Nasal cavity respiratory epithelium epithelial cell of viscerocranial mucosa (primary cell): ENCODE measurements around the gene ZNF416. TPM values are rescaled to one million over a fixed set of nuclear protein-coding genes. Genes with fewer than 3 reads are reported as not detected.

Experiments
- total RNA-seq: library from RNA; depleted of rRNA; stranded (reverse); fragments of >200 nt; gene quantifications from 2 replicates; pipeline ENCODE4 v1.2.3, GENCODE V29; 2014

Gene ZNF416
- 8.5 and 12.5 TPM in 2 replicates for total RNA-seq

GRCh38 chr19:57578487-57579205 lies at the start of gene ZNF416:
TSS of gene ZNF416 (minus strand) at chr19:57578911. CDS start at chr19:57578704, 207 bp downstream.

GRCh38 chr19:57613941-57614743 lies 35.4 kb upstream of the ZNF416 start, which contains the start of gene ZNF134:
TSS of gene ZNF134 (plus strand) at chr19:57614242. CDS start at chr19:57619469, 5,227 bp downstream.

DNA sequence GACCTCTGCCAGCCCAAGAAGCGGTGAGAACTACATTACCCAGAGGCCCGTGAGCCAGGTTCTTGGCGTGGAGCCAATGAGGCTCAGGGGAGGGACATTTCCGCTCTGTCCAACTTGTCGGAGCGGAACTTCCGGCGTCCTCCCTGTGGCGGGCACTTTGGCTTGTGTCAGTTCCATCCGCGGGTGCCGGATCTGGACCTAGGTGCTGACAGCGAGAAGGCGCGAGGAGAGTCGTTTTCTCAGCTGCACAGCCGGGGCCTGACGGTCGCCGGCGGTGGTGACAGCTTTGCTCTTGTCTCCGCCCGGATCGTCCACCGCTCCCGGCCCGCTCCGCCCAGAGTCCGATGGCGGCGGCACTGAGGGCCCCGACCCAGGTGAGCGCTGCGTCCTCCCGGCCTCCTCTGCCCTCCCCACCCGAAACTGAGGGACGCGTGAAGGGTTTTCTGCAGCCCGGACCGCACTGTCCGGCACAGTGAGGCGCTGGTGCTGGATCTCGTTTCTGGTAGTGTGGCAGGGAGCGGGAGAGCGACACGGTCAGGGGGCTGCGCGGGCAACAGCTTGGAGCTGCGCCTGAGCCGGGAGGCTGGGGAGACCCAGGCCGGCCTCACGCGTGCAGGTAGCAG lies 21.2 kb upstream of the ZNF416 start, which contains the start of gene ZNF530:
Gene ZNF530 (plus strand): TSS at position 125 of the 623 bp plus-strand sequence. CDS start 4,461 bp downstream, outside the sequence.

DNA sequence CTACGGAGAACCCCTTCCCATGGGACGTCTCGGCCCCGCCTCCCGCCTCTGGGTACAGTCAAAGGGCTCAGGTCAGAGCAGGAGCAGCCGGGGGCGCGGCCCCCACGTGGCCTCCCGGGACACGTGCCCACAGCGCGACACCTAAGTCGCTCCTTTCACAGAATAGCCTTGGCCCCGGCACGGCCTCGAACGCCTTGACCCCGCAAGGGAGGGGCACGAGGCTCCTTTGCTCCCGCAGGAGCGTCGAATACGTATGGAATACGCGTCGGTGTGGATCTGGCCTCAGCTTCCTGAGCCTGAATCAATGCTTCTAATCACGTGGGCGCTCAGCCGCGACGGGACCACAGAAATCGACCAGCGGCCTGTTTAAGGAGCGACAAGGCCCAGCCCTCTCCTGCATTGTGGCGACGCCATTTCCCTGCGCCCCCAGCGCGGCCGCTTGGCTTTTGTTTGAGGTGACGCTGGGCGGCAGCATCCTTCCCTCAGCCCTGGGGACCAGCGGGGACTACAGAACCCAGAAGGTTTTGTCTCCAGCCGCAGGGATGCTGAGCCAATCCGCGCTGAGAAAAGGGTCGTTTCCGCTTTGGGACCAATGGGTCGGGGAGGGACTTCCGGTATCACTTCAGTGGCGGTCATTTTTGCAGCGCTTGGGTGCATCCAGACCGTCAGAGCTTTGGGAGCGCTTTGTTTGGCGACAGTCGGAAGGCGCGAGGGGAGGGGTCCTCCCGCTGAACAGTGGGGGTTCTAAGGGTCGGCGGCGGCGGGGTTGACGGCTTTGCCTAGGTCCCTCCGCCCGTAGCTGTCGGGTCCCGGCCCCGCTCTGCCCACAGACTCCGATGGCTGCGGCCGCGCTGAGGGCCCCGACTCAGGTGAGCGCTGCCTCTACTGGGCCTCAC lies 5.1 kb upstream of the ZNF416 start, which contains the start of gene ZIK1:
Gene ZIK1 (plus strand): TSS at position 625 of the 896 bp plus-strand sequence. CDS start 212 bp downstream, at position 837.

DNA sequence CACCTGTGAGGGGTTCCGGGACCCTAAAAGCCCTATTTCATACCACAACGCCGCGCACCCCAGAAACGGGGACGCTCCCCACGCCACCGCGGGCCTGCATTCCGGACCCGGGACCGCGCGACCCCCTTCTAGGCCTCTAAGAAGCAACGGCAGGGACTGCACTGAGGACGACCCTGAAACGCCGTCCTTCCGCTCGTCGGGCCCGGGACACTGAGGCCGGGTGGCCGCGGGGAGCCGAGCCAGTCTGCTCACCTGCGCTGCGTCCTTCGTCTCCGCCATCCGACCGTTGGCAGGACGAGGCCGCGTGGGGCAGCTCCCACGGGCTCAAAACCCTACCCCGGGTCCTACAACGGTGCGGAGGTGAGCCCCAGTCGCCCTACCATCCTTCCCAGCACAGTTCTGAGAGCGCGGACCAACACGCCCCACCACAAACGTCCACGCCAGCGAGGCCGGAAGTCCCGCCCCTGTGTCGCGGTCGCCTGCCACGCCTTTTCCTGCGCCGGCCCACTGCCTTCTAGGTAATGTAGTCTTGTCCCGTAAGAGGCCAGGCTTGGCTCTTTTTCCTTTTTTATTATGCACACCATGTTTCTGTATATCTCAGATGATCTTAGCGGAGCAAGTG lies 19.2 kb downstream of the ZNF416 start, which contains the start of gene ZNF550:
Gene ZNF550 (minus strand): TSS at position 460 of the 622 bp plus-strand sequence. CDS start 181 bp downstream, at position 279.

GRCh38 chr19:57527136-57527881 lies 51.4 kb downstream of the ZNF416 start, which contains the start of gene ZNF549:
TSS of gene ZNF549 (plus strand) at chr19:57527356. CDS start at chr19:57527574, 218 bp downstream.

Other genes with a start within 250 kb of the ZNF416 start
- 13.3 and 15.7 TPM in 2 replicates for gene ZNF304, start 227.6 kb downstream of the ZNF416 start, total RNA-seq
- 9.7 and 19.1 TPM in 2 replicates for gene TRAPPC2B, start 215.4 kb downstream of the ZNF416 start, total RNA-seq
- gene ZNF547, start 215.4 kb downstream of the ZNF416 start, total RNA-seq: 4.8 and 6.5 TPM in 2 replicates
- 28.6 and 29.7 TPM in 2 replicates for gene ZNF548, start 189.1 kb downstream of the ZNF416 start, total RNA-seq
- gene ZNF17, start 167.8 kb downstream of the ZNF416 start, total RNA-seq: 9.6 and 13.6 TPM in 2 replicates
- gene ZNF749, start 143.6 kb downstream of the ZNF416 start, total RNA-seq: 32.5 and 34.0 TPM in 2 replicates
- gene VN1R1, start 121.8 kb downstream of the ZNF416 start, total RNA-seq: 0.78 and 1.0 TPM in 2 replicates
- 14.4 and 25.0 TPM in 2 replicates for gene ZNF772, start 101.3 kb downstream of the ZNF416 start, total RNA-seq
- gene ZNF419, start 91.2 kb downstream of the ZNF416 start, total RNA-seq: 30.8 and 36.3 TPM in 2 replicates
- gene ZNF773, start 79.0 kb downstream of the ZNF416 start, total RNA-seq: 29.0 and 40.1 TPM in 2 replicates
- gene ZNF549, start 51.6 kb downstream of the ZNF416 start, total RNA-seq: 8.2 and 11.7 TPM in 2 replicates
- gene ZNF550, start 19.0 kb downstream of the ZNF416 start, total RNA-seq: 8.2 and 12.1 TPM in 2 replicates
- gene ZIK1, start 5.2 kb upstream of the ZNF416 start, total RNA-seq: 12.6 and 13.4 TPM in 2 replicates
- gene ZNF530, start 21.0 kb upstream of the ZNF416 start, total RNA-seq: 3.4 and 4.4 TPM in 2 replicates
- gene ZNF134, start 35.3 kb upstream of the ZNF416 start, total RNA-seq: 24.6 and 38.4 TPM in 2 replicates
- 13.0 and 23.1 TPM in 2 replicates for gene ZNF211, start 54.3 kb upstream of the ZNF416 start, total RNA-seq
- gene ZSCAN4, start 90.0 kb upstream of the ZNF416 start, total RNA-seq: under 0.01 and 0.50 TPM in 2 replicates
- gene ZNF551, start 103.1 kb upstream of the ZNF416 start, total RNA-seq: 7.5 and 15.7 TPM in 2 replicates
- 1.0 and 4.7 TPM in 2 replicates for gene ZNF154, start 130.3 kb upstream of the ZNF416 start, total RNA-seq
- gene ZNF671, start 148.7 kb upstream of the ZNF416 start, total RNA-seq: 3.4 and 6.4 TPM in 2 replicates
- 8.9 and 14.8 TPM in 2 replicates for gene ZNF776, start 167.9 kb upstream of the ZNF416 start, total RNA-seq
- 15.0 and 19.5 TPM in 2 replicates for gene ZNF586, start 190.8 kb upstream of the ZNF416 start, total RNA-seq
- gene ZNF552, start 236.0 kb upstream of the ZNF416 start, total RNA-seq: 5.8 and 10.5 TPM in 2 replicates